Prostate gland (tissue), 2 donors: ENCODE measurements around the gene SLC28A3.

Experiments used
- CTCF ChIP-seq, 4 experiments: fragments of 200-600 bp in 2 of 4; fragments of 450-650 bp in 2 of 4; sonication (generic) in 2 of 4; IDR thresholded peaks; 1 replicate in 3 of 4; 2 replicates in 1 of 4; pipeline ENCODE4 v1.5.1; 2016 to 2019; ENCODE audit warnings: antibody characterized with exemption in 4 of 4, mild to moderate bottlenecking in 2 of 4, moderate library complexity in 2 of 4
- POLR2A ChIP-seq: fragments of 450-650 bp; IDR thresholded peaks from one replicate; pipeline ENCODE4 v1.6.1; 2016; ENCODE audit warnings: antibody characterized with exemption, mild to moderate bottlenecking
- POLR2AphosphoS5 ChIP-seq: sonication (generic); formaldehyde crosslinking; IDR thresholded peaks from one replicate; pipeline ENCODE4 v1.6.1; 2017; ENCODE audit warnings: antibody characterized with exemption

- no peak for TF ChIP-seq CTCF (IDR thresholded peaks at IDR 0.05)
- TF ChIP-seq POLR2A, result no peak
- TF ChIP-seq POLR2AphosphoS5, result no peak
These were observed 20.3 kb downstream of the SLC28A3 start for GRCh38 chr9:84320231-84320630.
